Stimulated activated CD4-positive, alpha-beta T cell treated with anti-CD3 and anti-CD28 coated beads, Interleukin-1b, Interleukin-23, amount 100 ng/mL, for 1 hour (primary cell): ENCODE results near the gene HOXA1.
"Not testable (repeated sequence)": the region's sequence is repeated elsewhere in the genome, so short reads cannot be mapped to it uniquely, and the experiment has no call there.

ENCODE experiments used
- DNase-seq, 2 donors: peaks; one replicate each; pipeline ENCODE4 v3.0.0-alpha.2; 2020; ENCODE audit warnings: low read depth in 2 of 2

Gene HOXA1

GRCh38 chr7:27046854-27047549, 48.8 kb downstream of the HOXA1 start:
- no peak for DNase-seq

GRCh38 chr7:27045972-27046371, 49.8 kb downstream of the HOXA1 start:
- not testable (repeated sequence) for DNase-seq

GRCh38 chr7:27045066-27045465, 50.7 kb downstream of the HOXA1 start:
- not testable (repeated sequence) for DNase-seq
